ENCODE measurements around the gene COX18.
A peak's percentile ranks its signal among the peaks of the same experiment; 100 is the strongest.

Gene COX18

DNA sequence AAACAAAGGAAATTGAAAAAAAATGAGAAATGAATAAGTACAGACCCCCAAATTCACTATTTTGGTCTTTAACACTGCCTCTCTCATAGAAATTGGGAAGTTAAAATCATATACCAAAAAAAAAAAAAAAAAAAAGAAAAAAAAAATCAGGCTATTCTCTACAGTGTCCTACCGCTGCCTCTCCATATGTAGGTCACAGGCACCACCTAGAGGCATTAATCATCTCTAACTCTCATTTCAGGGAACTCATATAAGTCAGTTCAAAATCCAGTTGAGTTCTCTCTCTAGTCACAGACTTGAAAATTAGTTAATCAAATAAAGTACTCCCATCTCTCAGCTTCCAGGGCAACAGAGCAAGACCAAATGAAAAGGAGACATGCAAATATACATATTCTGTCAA lies 47.9 kb downstream of the COX18 start:
- Mint-ChIP-seq H3K27ac (no peak overlapping the region), H3K27me3 (peaks cover 11 to 12% of the 10 kb centered on the region in 2 donors), H3K4me1 (peaks cover 5 to 6% of the 10 kb centered on the region in 2 donors), H3K9me3 (no peaks in the 10 kb centered on the region), H3K36me3 (no peaks in the 10 kb centered on the region), H3K4me3 (no peak overlapping the region)
- DNase-seq (no peak), ATAC-seq (replicated peaks) (peak; percentile 53 to 61)

GRCh38 chr4:73019462-73020047 lies 50.0 kb downstream of the COX18 start:
- Mint-ChIP-seq H3K27ac (no peak overlapping the region), H3K4me1 (peaks cover 2 to 3% of the 10 kb centered on the region in 2 donors)

GRCh38 chr4:73018595-73018994 lies 50.9 kb downstream of the COX18 start:
- no peaks in the 10 kb centered on the region for H3K4me1 Mint-ChIP-seq
- no peak overlapping the region for H3K4me3 Mint-ChIP-seq
- no peak for ATAC-seq (replicated peaks)
- H3K9me3 Mint-ChIP-seq: no peaks in the 10 kb centered on the region
- no peak for DNase-seq
- H3K27ac Mint-ChIP-seq: no peak overlapping the region
- no peaks in the 10 kb centered on the region for H3K36me3 Mint-ChIP-seq
- H3K27me3 Mint-ChIP-seq: peaks cover 12 to 15% of the 10 kb centered on the region in 2 donors

More at GRCh38 chr4:73019462-73020047, 50.0 kb downstream of the COX18 start:
- DNase-seq: no peak
- H3K9me3 Mint-ChIP-seq: no peaks in the 10 kb centered on the region
- peaks cover 14 to 17% of the 10 kb centered on the region in 2 donors for H3K27me3 Mint-ChIP-seq
- no peaks in the 10 kb centered on the region for H3K36me3 Mint-ChIP-seq
- ATAC-seq (replicated peaks): no peak
- no peak overlapping the region for H3K4me3 Mint-ChIP-seq

DNA sequence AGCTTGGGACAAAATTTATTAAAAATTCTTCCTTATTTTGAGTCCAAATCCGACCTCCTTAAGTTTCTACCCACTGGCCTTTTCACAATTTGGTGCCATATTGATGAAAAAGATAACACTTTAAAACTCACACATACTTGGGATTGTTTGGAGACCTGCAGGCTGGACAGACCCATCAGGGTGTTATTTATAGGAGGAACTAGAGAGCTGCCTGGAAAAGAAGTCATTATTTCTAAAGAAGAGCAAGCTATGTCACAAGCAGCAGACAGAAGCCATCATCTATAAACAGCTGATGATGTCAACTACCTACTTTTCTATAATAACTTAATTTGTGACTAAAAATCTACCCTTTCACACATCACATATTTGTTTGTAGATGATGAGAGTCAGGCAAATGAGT lies 56.2 kb downstream of the COX18 start:
- peaks cover 8 to 9% of the 10 kb centered on the region in 2 donors for H3K9me3 Mint-ChIP-seq
- ATAC-seq (replicated peaks): no peak
- H3K4me1 Mint-ChIP-seq: no peaks in the 10 kb centered on the region
- no peak for DNase-seq
- H3K4me3 Mint-ChIP-seq: no peak overlapping the region
- peaks cover 15 to 18% of the 10 kb centered on the region in 2 donors for H3K27me3 Mint-ChIP-seq
- H3K27ac Mint-ChIP-seq: no peak overlapping the region
- peaks cover 1 to 3% of the 10 kb centered on the region in 2 donors for H3K36me3 Mint-ChIP-seq

- Mint-ChIP-seq H3K27ac (no peak overlapping the region), H3K36me3 (peaks cover 1 to 3% of the 10 kb centered on the region in 2 donors), H3K27me3 (peaks cover 15 to 18% of the 10 kb centered on the region in 2 donors), H3K4me3 (no peak overlapping the region), H3K9me3 (peaks cover 8 to 9% of the 10 kb centered on the region in 2 donors), H3K4me1 (no peaks in the 10 kb centered on the region)
- DNase-seq: no peak
- ATAC-seq (replicated peaks): no peak
These were observed 56.8 kb downstream of the COX18 start for GRCh38 chr4:73012673-73013072.

DNA sequence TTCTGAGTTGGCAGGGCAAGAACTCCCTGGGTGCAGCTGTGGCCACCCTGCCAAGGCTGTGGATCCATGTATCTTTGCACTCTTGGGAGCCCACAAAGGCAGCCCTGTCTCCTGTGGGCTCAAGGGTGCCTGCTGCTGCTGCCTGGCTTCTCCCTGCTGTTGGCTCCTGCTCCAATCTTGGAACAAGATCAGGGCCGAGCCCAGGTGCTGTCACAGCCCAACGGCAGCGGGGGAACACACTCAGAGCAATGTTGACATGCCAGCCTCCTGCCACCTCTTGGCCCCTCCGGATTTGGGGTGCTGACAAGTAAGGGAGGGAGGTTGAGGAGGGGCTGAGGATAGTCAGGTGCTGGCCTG lies 57.9 kb downstream of the COX18 start:
- ATAC-seq (replicated peaks) (no peak), DNase-seq (no peak)
- Mint-ChIP-seq H3K36me3 (peaks cover 1 to 3% of the 10 kb centered on the region in 2 donors), H3K9me3 (peaks cover 8 to 9% of the 10 kb centered on the region in 2 donors), H3K4me3 (no peak overlapping the region), H3K4me1 (no peaks in the 10 kb centered on the region), H3K27me3 (peaks cover 15 to 18% of the 10 kb centered on the region in 2 donors), H3K27ac (no peak overlapping the region)

DNA sequence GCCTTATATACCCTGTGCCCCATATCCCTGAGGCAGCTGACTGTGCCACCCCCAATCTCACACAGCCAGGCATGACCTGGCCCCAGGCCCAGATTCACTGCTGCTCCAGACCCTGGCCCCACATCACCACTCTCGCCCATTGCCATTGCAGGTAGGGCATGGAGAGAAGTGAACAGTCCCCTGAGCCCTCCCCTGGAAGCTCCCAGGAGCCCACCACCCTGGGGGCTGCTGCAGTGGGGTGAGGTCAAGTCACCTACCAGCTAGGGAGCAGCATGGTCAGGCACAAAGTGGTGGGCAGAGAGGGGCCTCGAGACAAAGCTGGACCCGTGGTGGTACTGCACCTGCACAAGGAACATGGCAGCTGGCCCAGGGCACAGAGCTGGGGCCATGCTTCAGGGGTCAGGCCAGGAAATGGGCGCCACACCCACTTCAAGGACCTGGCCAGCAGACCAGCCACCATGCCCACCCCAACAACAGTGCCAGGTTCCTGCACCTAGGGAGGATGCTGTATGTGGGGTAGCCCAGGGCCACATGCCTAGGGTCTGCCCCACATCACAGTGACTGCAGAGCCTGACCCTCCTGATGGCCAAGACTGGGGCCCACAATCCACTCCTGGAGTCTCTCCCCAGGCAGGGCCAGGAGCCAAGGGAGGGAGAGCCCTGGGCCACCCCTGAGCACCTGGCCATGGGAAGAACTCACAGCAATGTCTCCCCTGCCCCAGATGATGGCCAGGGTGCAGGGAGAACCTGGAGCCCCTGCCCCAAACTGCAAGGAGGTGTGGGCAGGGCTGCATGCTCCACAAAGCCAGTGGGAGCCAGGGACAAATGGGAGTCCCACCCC lies 58.5 kb downstream of the COX18 start:
- Mint-ChIP-seq H3K36me3 (peaks cover 1 to 3% of the 10 kb centered on the region in 2 donors), H3K4me3 (no peak overlapping the region), H3K27ac (no peak overlapping the region), H3K9me3 (peaks cover 8 to 9% of the 10 kb centered on the region in 2 donors), H3K4me1 (peaks cover 4 to 5% of the 10 kb centered on the region in 2 donors), H3K27me3 (peaks cover 15 to 18% of the 10 kb centered on the region in 2 donors)
- no peak for ATAC-seq (replicated peaks)
- DNase-seq: no peak

- H3K27ac Mint-ChIP-seq: no peak overlapping the region
- H3K27me3 Mint-ChIP-seq: peaks cover 19 to 24% of the 10 kb centered on the region in 2 donors
- peaks cover 1 to 3% of the 10 kb centered on the region in 2 donors for H3K36me3 Mint-ChIP-seq
- H3K9me3 Mint-ChIP-seq: peaks cover 8 to 9% of the 10 kb centered on the region in 2 donors
- peaks cover 4 to 6% of the 10 kb centered on the region in 2 donors for H3K4me1 Mint-ChIP-seq
- no peak overlapping the region for H3K4me3 Mint-ChIP-seq
- DNase-seq (no peak), ATAC-seq (replicated peaks) (no peak)
These were observed 61.9 kb downstream of the COX18 start for GRCh38 chr4:73007526-73008100.

DNA sequence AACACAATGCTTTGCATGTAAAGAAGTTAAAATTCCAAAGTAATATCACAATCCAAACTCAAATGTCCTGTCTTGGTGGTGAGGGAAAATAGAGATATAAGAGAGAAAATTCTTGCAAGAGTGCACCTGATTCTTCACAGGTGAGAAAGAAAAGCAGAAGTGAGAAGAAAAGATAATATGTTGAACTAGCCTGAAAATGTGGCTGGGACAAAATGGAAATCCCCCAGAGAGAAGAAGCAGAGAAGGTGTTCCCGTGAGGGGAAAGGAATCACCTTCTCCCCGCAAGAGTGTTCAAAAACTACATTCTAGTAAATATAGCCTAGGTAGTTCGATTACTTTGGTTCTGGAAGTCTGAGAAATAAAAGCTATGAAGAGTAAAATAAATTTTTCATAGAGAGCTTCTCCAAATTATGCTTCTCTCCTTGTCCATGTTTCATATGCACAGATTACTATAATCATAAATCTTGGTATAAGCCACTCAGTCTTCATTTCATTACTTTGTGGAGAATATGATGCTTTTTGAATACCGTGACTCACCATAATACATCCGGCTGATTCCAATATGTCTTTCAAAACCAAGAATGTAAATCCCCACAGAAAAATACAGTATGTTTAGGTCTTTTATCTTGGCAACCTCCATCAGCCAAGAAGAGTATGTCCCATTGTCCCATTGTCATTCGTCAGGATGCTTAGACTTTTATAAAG lies 63.1 kb downstream of the COX18 start:
- peak in 1 of 2 donors; percentile 34 for ATAC-seq (replicated peaks)
- peaks cover 4 to 6% of the 10 kb centered on the region in 2 donors for H3K4me1 Mint-ChIP-seq
- peaks cover 1 to 3% of the 10 kb centered on the region in 2 donors for H3K36me3 Mint-ChIP-seq
- H3K9me3 Mint-ChIP-seq: peaks cover 8% of the 10 kb centered on the region in 2 donors
- H3K27me3 Mint-ChIP-seq: peaks cover 19 to 24% of the 10 kb centered on the region in 2 donors
- no peak overlapping the region for H3K4me3 Mint-ChIP-seq
- no peak overlapping the region for H3K27ac Mint-ChIP-seq
- no peak for DNase-seq

DNA sequence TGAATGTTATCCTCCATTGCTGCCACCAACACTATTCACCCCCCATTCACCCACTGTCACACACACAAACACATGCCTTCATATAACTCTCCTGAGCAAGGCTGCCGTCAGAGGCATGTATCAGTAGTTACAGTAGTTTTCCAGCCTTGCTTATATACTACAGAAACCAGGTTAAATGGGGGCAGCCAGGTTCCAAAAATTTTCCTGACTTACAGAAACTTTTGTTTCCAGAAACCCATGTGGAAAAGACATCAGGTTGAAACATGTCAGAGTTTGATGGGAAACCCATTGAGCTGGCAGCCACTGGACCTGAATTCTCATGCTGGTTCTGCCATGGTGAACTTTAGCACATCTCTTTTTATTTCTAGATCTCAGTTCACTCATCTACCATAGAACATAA lies 64.0 kb downstream of the COX18 start:
- no peak overlapping the region for H3K4me3 Mint-ChIP-seq
- peaks cover 19 to 24% of the 10 kb centered on the region in 2 donors for H3K27me3 Mint-ChIP-seq
- H3K27ac Mint-ChIP-seq: no peak overlapping the region
- no peak for ATAC-seq (replicated peaks)
- peaks cover 1 to 3% of the 10 kb centered on the region in 2 donors for H3K36me3 Mint-ChIP-seq
- H3K9me3 Mint-ChIP-seq: peaks cover 6 to 8% of the 10 kb centered on the region in 2 donors
- no peak for DNase-seq
- H3K4me1 Mint-ChIP-seq: peaks cover 4 to 6% of the 10 kb centered on the region in 2 donors

Measured in stimulated activated naive B cell treated with anti-CD40 and anti-IgM and Interleukin-4, amounts not matched to agents 10 μg/mL and 1 μg/mL and 100 μg/mL, for 72 hours (primary cell).